Activated CD8-positive, alpha-beta memory T cell treated with anti-CD3 and anti-CD28 coated beads for 24 hours (primary cell): ENCODE results near the gene UCN.
"Not testable (repeated sequence)": the region's sequence is repeated elsewhere in the genome, so short reads cannot be mapped to it uniquely, and the experiment has no call there.

Experiments used
- DNase-seq: peaks from one replicate; pipeline ENCODE4 v3.0.0-alpha.2; 2020

Gene UCN

GRCh38 chr2:27308359-27308881 is at the start of gene UCN:
Gene UCN (minus strand): TSS chr2:27308445. CDS start chr2:27307895, 550 bp downstream.
- no peak for DNase-seq

GRCh38 chr2:27356382-27357181 is 48.3 kb upstream of the UCN start, which contains the start of gene GTF3C2:
Gene GTF3C2 (minus strand): TSS chr2:27356764. CDS start chr2:27343554, 13,210 bp downstream.
- DNase-seq, result peak; percentile 96

- DNase-seq, result no peak
These were observed 47.8 kb upstream of the UCN start for GRCh38 chr2:27356056-27356381.

- no peak for DNase-seq
These were observed 46.3 kb upstream of the UCN start for GRCh38 chr2:27354597-27354927.

- DNase-seq, result no peak
These were observed 45.7 kb upstream of the UCN start for GRCh38 chr2:27353762-27354596.

- not testable (repeated sequence) for DNase-seq
These were observed 45.1 kb upstream of the UCN start for GRCh38 chr2:27353386-27353761.

GRCh38 chr2:27351802-27352598 is 43.8 kb upstream of the UCN start:
- no peak for DNase-seq

- DNase-seq, result no peak
These were observed 42.0 kb upstream of the UCN start for GRCh38 chr2:27350106-27350693.

- DNase-seq, result no peak
These were observed 39.4 kb upstream of the UCN start for GRCh38 chr2:27347641-27348040.

- no peak for DNase-seq
These were observed 27.9 kb upstream of the UCN start for GRCh38 chr2:27336173-27336572.

- no peak for DNase-seq
These were observed 27.1 kb upstream of the UCN start for GRCh38 chr2:27335311-27335710.

GRCh38 chr2:27324720-27325119 is 16.5 kb upstream of the UCN start:
- DNase-seq, result no peak

GRCh38 chr2:27323596-27324285 is 15.5 kb upstream of the UCN start:
- no peak for DNase-seq

- DNase-seq, result peak; percentile 93
These were observed 14.7 kb upstream of the UCN start, which contains the start of gene MPV17 for GRCh38 chr2:27322766-27323595. Gene MPV17 (minus strand): TSS chr2:27323097. CDS start chr2:27322517, 580 bp downstream.

- peak; percentile 67 for DNase-seq
These were observed 14.1 kb upstream of the UCN start for GRCh38 chr2:27322301-27322765.

- no peak for DNase-seq
These were observed 12.8 kb upstream of the UCN start for GRCh38 chr2:27320958-27321543.

GRCh38 chr2:27319839-27320238 is 11.6 kb upstream of the UCN start:
- not testable (repeated sequence) for DNase-seq

GRCh38 chr2:27316655-27317412 is 8.6 kb upstream of the UCN start:
- no peak for DNase-seq

GRCh38 chr2:27315122-27315521 is 6.9 kb upstream of the UCN start:
- DNase-seq, result no peak

GRCh38 chr2:27314709-27315108 is 6.5 kb upstream of the UCN start:
- no peak for DNase-seq
